Uterus (tissue), 4 donors: ENCODE data around the gene OR8B8. TPM values are rescaled to one million over a fixed set of nuclear protein-coding genes. Genes with fewer than 3 reads are reported as not detected.

Experiments used
- DNase-seq, 2 donors: peaks; one replicate each; pipeline ENCODE4 v3.0.0-alpha.2; 2019 to 2020
- H3K27ac ChIP-seq, 2 donors: fragments of 200-600 bp; sonication (generic); 1 replicate in 1 of 2; 2 replicates in 1 of 2; pipeline ENCODE4 v1.5.1; 2016 to 2018
- H3K27me3 ChIP-seq, 2 donors: fragments of 200-600 bp; sonication (generic); one replicate each; pipeline ENCODE4 v1.5.1; 2018 to 2019; ENCODE audit warnings: control low read depth in 1 of 2
- H3K36me3 ChIP-seq, 2 donors: fragments of 200-600 bp; sonication (generic); one replicate each; pipeline ENCODE4 v1.5.1; 2019; ENCODE audit warnings: control low read depth in 1 of 2
- H3K4me1 ChIP-seq, 2 donors: fragments of 200-600 bp; sonication (generic); one replicate each; pipeline ENCODE4 v1.5.1; 2018 to 2019; ENCODE audit warnings: control low read depth in 1 of 2
- H3K4me3 ChIP-seq, 2 donors: fragments of 200-600 bp; sonication (generic); 1 replicate in 1 of 2; 2 replicates in 1 of 2; pipeline ENCODE4 v1.5.1; 2018 to 2019; ENCODE audit warnings: mild to moderate bottlenecking in 1 of 2
- H3K9me3 ChIP-seq, 2 donors: fragments of 200-600 bp; sonication (generic); one replicate each; pipeline ENCODE4 v1.5.1; 2019; ENCODE audit warnings: control low read depth in 1 of 2
- POLR2A ChIP-seq, 2 donors: fragments of 450-650 bp; IDR thresholded peaks; one replicate each; pipeline ENCODE4 v1.6.1; 2016; ENCODE audit warnings: antibody characterized with exemption in 2 of 2, mild to moderate bottlenecking in 1 of 2, moderate library complexity in 1 of 2
- intact Hi-C: fragments of 100-400 bp; cut with DNase I; formaldehyde crosslinking; loops from one replicate; pipeline ENCODE4 v1.15.1; 2023; ENCODE audit warnings: low total_unique reads
- total RNA-seq, 4 donors: library from RNA; depleted of rRNA in 3 of 4; stranded (reverse); fragments of >200 nt in 3 of 4; gene quantifications; one replicate each; pipeline versions ENCODE4 v1.1.0 to v1.2.4, GENCODE V29; 2014 to 2023
- TF ChIP-seq, protein P1 (sequence below), 4 experiments: fragments of 200-600 bp in 2 of 4; fragments of 450-650 bp in 2 of 4; sonication (generic) in 2 of 4; IDR thresholded peaks; one replicate each; pipeline ENCODE4 v1.5.1; 2016 to 2019; ENCODE audit warnings: antibody characterized with exemption in 4 of 4, mild to moderate bottlenecking in 2 of 4, moderate library complexity in 1 of 4
- donor health status: DM: yes; HTN: yes; CAD: no.

Gene OR8B8
- total RNA-seq, 4 donors from 2014 or later, result not detected

DNA sequence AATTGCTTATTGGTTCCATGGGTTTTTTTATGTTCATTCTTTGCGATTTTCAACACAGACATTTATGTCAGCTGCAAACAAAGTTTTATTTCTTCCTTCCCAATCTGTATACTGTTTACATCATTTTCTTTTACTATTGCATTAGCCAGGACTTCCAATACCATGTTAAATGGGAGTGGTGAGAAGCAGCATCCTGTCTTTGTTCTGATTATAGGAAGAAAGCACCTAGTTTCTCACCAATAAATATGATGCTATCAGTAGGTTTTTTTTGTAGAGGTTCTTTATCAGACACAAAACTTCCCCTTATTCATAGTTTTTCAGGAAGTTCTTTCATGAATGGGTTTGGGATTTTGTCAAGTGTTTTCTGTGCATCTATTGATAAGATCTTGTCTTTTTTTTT is 28.0 kb upstream of the OR8B8 start:
- intact Hi-C loops, result no loop called here
- Histone ChIP-seq H3K9me3 (no peaks in the 10 kb centered on the region), H3K27ac (no peak overlapping the region), H3K4me3 (no peak overlapping the region), H3K27me3 (no peaks in the 10 kb centered on the region), H3K36me3 (no peaks in the 10 kb centered on the region), H3K4me1 (no peaks in the 10 kb centered on the region)
- no peak for DNase-seq
- TF ChIP-seq, protein P1, sequence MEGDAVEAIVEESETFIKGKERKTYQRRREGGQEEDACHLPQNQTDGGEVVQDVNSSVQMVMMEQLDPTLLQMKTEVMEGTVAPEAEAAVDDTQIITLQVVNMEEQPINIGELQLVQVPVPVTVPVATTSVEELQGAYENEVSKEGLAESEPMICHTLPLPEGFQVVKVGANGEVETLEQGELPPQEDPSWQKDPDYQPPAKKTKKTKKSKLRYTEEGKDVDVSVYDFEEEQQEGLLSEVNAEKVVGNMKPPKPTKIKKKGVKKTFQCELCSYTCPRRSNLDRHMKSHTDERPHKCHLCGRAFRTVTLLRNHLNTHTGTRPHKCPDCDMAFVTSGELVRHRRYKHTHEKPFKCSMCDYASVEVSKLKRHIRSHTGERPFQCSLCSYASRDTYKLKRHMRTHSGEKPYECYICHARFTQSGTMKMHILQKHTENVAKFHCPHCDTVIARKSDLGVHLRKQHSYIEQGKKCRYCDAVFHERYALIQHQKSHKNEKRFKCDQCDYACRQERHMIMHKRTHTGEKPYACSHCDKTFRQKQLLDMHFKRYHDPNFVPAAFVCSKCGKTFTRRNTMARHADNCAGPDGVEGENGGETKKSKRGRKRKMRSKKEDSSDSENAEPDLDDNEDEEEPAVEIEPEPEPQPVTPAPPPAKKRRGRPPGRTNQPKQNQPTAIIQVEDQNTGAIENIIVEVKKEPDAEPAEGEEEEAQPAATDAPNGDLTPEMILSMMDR (IDR thresholded peaks at IDR 0.05), result no peak
- TF ChIP-seq POLR2A (IDR thresholded peaks at IDR 0.05), result no peak

DNA sequence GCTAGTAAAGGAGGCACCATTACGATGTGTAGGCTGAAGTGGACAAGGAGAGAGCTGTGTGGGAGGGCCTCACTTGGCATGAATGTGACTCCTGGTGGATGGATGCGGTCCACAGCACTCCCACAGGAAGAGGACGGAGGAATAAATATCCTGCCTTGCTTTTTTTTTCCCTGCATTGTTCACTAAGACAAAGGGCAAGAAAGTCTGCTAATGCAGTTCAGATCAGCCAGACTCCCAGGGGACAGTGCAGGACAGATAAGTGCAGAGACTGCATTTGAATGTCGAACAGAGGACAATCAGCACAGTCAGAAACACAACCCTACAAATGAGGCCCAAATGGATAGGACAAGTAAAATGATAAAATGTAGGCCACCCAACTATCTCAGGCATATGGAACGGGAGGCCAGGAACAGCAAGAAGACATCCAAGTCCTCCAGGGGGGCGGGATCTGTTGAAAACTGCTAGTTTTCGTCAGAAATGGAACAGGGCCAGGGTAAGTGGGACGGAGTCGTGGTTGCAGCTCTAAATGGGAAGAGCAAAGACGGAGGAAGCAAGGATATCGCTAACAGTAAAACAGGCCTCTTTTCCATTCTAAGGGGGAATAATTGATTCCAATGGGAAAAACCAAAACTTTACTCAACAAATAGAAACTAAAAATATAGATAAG is 25.2 kb upstream of the OR8B8 start:
- TF ChIP-seq POLR2A (IDR thresholded peaks at IDR 0.05), result no peak
- TF ChIP-seq, protein P1 (IDR thresholded peaks at IDR 0.05), result no peak
- H3K4me3 ChIP-seq, result no peak overlapping the region
- H3K36me3 ChIP-seq, result no peaks in the 10 kb centered on the region
- no peaks in the 10 kb centered on the region for H3K4me1 ChIP-seq
- H3K9me3 ChIP-seq, result no peaks in the 10 kb centered on the region
- no peak overlapping the region for H3K27ac ChIP-seq
- H3K27me3 ChIP-seq, result no peaks in the 10 kb centered on the region
- DNase-seq, result no peak
- intact Hi-C loops, result no loop called here

DNA sequence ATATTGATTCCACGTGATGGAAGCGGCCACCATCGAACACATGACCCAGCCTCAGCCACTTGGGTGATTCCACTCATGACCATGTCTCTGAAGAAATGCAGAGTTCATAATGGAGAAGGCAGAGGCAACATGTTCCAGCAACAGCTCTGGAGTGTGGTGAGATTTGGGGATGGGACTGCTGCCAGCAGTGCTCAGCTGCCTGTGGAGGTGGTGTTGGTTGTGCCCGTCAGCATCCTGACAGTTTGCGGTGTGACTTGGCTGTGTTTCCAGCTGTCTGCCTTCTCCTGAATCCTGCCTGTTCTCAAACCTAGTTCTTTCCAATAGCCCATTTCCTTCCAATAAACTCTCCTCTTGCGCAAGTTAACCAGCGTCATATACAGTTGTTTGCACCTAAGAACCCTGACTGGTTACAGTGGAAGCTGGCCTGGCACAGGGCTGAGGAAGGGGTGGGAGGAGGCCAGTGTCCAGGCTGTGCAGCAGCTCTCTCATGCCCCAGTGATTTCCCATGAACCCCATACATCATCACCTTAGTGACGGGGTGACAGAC is 22.0 kb upstream of the OR8B8 start:
- intact Hi-C loops, result no loop called here
- Histone ChIP-seq H3K4me3 (no peak overlapping the region), H3K27ac (no peak overlapping the region), H3K9me3 (no peaks in the 10 kb centered on the region), H3K27me3 (no peaks in the 10 kb centered on the region), H3K4me1 (no peaks in the 10 kb centered on the region), H3K36me3 (no peaks in the 10 kb centered on the region)
- TF ChIP-seq, protein P1 (IDR thresholded peaks at IDR 0.05), result no peak
- DNase-seq, result no peak

DNA sequence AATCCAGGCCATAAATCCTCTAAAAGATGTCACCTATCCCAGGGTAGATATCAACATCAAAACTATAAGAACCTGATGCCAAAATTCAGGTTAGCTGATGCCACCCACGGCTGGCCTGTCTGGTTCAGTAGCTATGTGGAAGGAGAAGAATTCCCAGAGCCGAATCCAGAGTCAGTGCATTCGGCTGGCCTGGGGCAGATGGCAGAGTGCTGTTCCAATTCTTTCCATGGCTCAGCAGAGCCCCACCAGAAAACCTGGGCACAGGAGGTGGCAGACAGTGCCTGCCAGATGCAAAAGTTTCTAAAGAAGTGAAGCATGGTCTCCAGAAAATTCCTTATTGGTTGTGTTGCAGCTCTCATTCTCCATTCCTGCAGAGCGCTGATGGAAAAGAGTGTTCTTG is 19.9 kb upstream of the OR8B8 start:
- intact Hi-C loops, result no loop called here

DNA sequence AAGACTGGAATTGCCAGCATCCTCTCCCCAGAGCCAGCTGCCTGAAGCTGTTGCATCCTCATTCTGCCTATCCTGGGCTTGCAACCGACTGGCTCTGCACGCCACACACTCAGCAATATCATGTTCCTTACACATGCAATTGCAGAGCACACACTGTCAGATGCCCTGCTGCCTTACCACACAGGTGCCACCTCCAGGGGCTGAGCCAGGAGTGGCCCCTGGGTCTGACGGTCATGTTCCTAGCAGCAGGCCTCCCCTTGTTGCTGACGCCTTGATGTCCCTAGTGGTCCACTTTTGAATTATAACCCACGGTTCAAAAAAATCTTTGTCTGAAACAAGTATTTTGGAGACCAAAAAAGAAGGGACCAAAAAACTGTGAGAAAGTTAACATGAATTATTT is 18.5 kb upstream of the OR8B8 start:
- no peaks in the 10 kb centered on the region for H3K36me3 ChIP-seq
- intact Hi-C loops, result no loop called here
- DNase-seq, result no peak
- TF ChIP-seq POLR2A (IDR thresholded peaks at IDR 0.05), result no peak
- TF ChIP-seq, protein P1 (IDR thresholded peaks at IDR 0.05), result no peak
- no peaks in the 10 kb centered on the region for H3K9me3 ChIP-seq
- no peak overlapping the region for H3K4me3 ChIP-seq
- no peaks in the 10 kb centered on the region for H3K4me1 ChIP-seq
- no peak overlapping the region for H3K27ac ChIP-seq
- H3K27me3 ChIP-seq, result no peaks in the 10 kb centered on the region

More for the DNA sequence above, 19.9 kb upstream of the OR8B8 start:
- Histone ChIP-seq H3K9me3 (no peaks in the 10 kb centered on the region), H3K27ac (no peak overlapping the region), H3K27me3 (no peaks in the 10 kb centered on the region), H3K4me1 (no peaks in the 10 kb centered on the region), H3K4me3 (no peak overlapping the region), H3K36me3 (no peaks in the 10 kb centered on the region)
- DNase-seq, result no peak
- TF ChIP-seq POLR2A (IDR thresholded peaks at IDR 0.05), result no peak
- TF ChIP-seq, protein P1 (IDR thresholded peaks at IDR 0.05), result no peak
